SK-N-SH (cell line): ENCODE results near the gene SLC13A3.

Experiments used
- CHD2 ChIP-seq: fragments of 150-350 bp; IDR thresholded peaks from 2 replicates; pipeline ENCODE4 v1.6.1; 2018; ENCODE audit warnings: low read length; ENCODE audit not compliant: partially characterized antibody
- CTCF ChIP-seq: fragments of 200-600 bp; sonication (generic); IDR thresholded peaks from 2 replicates; pipeline ENCODE4 v1.6.1; 2017; ENCODE audit warnings: antibody characterized with exemption, mild to moderate bottlenecking, moderate library complexity
- ELF1 ChIP-seq: IDR thresholded peaks from 2 replicates; pipeline ENCODE4 v1.4.0; 2012
- EP300 ChIP-seq, 2 experiments: IDR thresholded peaks; 2 replicates each; pipeline versions ENCODE4 v1.4.0 to v1.6.1; 2012; ENCODE audit warnings: borderline replicate concordance in 1 of 2, low read depth in 1 of 2, low read length in 1 of 2
- FOXM1 ChIP-seq: IDR thresholded peaks from 2 replicates; pipeline ENCODE4 v1.4.0; 2012; ENCODE audit warnings: low read depth, mild to moderate bottlenecking
- GATA2 ChIP-seq: sonication (generic); formaldehyde crosslinking; IDR thresholded peaks from 2 replicates; pipeline ENCODE4 v1.5.0; 2020; ENCODE audit warnings: mild to moderate bottlenecking, missing genetic modification reagents
- MXI1 ChIP-seq: IDR thresholded peaks from 2 replicates; pipeline ENCODE4 v1.6.1; 2012; ENCODE audit warnings: mild to moderate bottlenecking, low read depth, low read length, improper control_type of control experiment
- POLR2AphosphoS5 ChIP-seq: IDR thresholded peaks from 2 replicates; pipeline ENCODE4 v1.6.1; 2012; ENCODE audit warnings: low read depth, low read length
- TF ChIP-seq, protein P1 (sequence below): IDR thresholded peaks from 2 replicates; pipeline ENCODE4 v1.4.0; 2012; ENCODE audit warnings: low read depth
- TF ChIP-seq, protein P2 (sequence below): IDR thresholded peaks from 2 replicates; pipeline ENCODE4; 2012
- TF ChIP-seq, protein P3 (sequence below): fragments of 150-350 bp; IDR thresholded peaks from 2 replicates; pipeline ENCODE4 v1.6.1; 2017; ENCODE audit warnings: antibody characterized with exemption, low read length, low read depth, borderline replicate concordance

- TF ChIP-seq MXI1 (no peak), EP300 (IDR thresholded peaks at IDR 0.05; ENCODE audit: borderline replicate concordance in 1 of 2, low read depth in 1 of 2, low read length in 1 of 2) (no peak), CHD2 (no peak), POLR2AphosphoS5 (no peak), GATA2 (no peak), CTCF (no peak), FOXM1 (no peak), ELF1 (no peak)
- TF ChIP-seq, protein P1, sequence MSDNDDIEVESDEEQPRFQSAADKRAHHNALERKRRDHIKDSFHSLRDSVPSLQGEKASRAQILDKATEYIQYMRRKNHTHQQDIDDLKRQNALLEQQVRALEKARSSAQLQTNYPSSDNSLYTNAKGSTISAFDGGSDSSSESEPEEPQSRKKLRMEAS = no peak
- TF ChIP-seq, protein P2, sequence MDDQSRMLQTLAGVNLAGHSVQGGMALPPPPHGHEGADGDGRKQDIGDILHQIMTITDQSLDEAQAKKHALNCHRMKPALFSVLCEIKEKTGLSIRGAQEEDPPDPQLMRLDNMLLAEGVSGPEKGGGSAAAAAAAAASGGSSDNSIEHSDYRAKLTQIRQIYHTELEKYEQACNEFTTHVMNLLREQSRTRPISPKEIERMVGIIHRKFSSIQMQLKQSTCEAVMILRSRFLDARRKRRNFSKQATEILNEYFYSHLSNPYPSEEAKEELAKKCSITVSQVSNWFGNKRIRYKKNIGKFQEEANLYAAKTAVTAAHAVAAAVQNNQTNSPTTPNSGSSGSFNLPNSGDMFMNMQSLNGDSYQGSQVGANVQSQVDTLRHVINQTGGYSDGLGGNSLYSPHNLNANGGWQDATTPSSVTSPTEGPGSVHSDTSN = no peak
- TF ChIP-seq, protein P3, sequence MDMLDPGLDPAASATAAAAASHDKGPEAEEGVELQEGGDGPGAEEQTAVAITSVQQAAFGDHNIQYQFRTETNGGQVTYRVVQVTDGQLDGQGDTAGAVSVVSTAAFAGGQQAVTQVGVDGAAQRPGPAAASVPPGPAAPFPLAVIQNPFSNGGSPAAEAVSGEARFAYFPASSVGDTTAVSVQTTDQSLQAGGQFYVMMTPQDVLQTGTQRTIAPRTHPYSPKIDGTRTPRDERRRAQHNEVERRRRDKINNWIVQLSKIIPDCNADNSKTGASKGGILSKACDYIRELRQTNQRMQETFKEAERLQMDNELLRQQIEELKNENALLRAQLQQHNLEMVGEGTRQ = no peak
Observed at GRCh38 chr20:46582648-46583047, 68.6 kb downstream of the SLC13A3 start.
